GM12878 (cell line): ENCODE results near the gene CDC37L1.

ENCODE experiments used
- CBX5 ChIP-seq: sonication (generic); IDR thresholded peaks from 2 replicates; pipeline ENCODE4 v1.6.1; 2016; ENCODE audit warnings: low read depth, moderate library complexity, mild to moderate bottlenecking, inconsistent platforms
- EZH2 ChIP-seq: IDR thresholded peaks from 2 replicates; pipeline ENCODE4 v1.6.1; 2012; ENCODE audit warnings: low read depth, mild to moderate bottlenecking, control low read depth, inconsistent platforms, low read length, borderline replicate concordance; ENCODE audit not compliant: control insufficient read depth
- NR2F1 ChIP-seq: fragments of 450-650 bp; conservative IDR thresholded peaks from 2 replicates; pipeline ENCODE4 v1.6.1; 2017; ENCODE audit warnings: mild to moderate bottlenecking
- POLR2A ChIP-seq: IDR thresholded peaks from 2 replicates; pipeline ENCODE4 v1.6.1; 2011; ENCODE audit warnings: low read depth, mild to moderate bottlenecking, low read length
- RAD51 ChIP-seq: fragments of 450-650 bp; IDR thresholded peaks from 2 replicates; pipeline ENCODE4 v1.6.1; 2016; ENCODE audit warnings: moderate library complexity, mild to moderate bottlenecking, inconsistent platforms
- RELA ChIP-seq: fragments of 450-650 bp; IDR thresholded peaks from 2 replicates; pipeline ENCODE4 v1.8.0; 2014; ENCODE audit warnings: borderline replicate concordance; ENCODE audit not compliant: partially characterized antibody
- REST ChIP-seq: IDR thresholded peaks from 2 replicates; pipeline ENCODE4 v1.6.1; 2012; ENCODE audit warnings: mild to moderate bottlenecking, low read depth, low read length
- SP1 ChIP-seq: IDR thresholded peaks from one replicate; pipeline ENCODE4 v1.6.1; 2011; ENCODE audit warnings: low read depth, low read length
- SUZ12 ChIP-seq: fragments of 200-600 bp; sonication (generic); IDR thresholded peaks from one replicate; pipeline ENCODE4 v1.6.1; 2018; ENCODE audit warnings: antibody characterized with exemption, mild to moderate bottlenecking; ENCODE audit not compliant: unreplicated experiment
- ZNF384 ChIP-seq: IDR thresholded peaks from 2 replicates; pipeline ENCODE4 v1.6.1; 2012; ENCODE audit warnings: low read depth, mild to moderate bottlenecking, low read length, improper control_type of control experiment, borderline replicate concordance
- TF ChIP-seq, protein P1 (sequence below): fragments of 450-650 bp; IDR thresholded peaks from 2 replicates; pipeline ENCODE4 v1.6.1; 2017; ENCODE audit warnings: mild to moderate bottlenecking
- TF ChIP-seq, protein P2 (sequence below), 3 experiments: IDR thresholded peaks in 2 of 3; conservative IDR thresholded peaks in 1 of 3; 2 replicates each; pipeline ENCODE4 v1.5.1; 2011; ENCODE audit warnings: low read depth in 3 of 3, low read length in 3 of 3, mild to moderate bottlenecking in 3 of 3, control low read depth in 2 of 3, moderate library complexity in 2 of 3, inconsistent platforms in 1 of 3, mixed read lengths in 1 of 3; ENCODE audit not compliant: control insufficient read depth in 2 of 3, insufficient read depth in 1 of 3; ENCODE audit errors: extremely low read depth in 1 of 3
- TF ChIP-seq, protein P3 (sequence below): fragments of 450-650 bp; formaldehyde crosslinking; IDR thresholded peaks from 2 replicates; pipeline ENCODE4 v1.5.0; 2022; ENCODE audit warnings: mild to moderate bottlenecking, missing genetic modification characterization

GRCh38 chr9:4669890-4670289 is 9.5 kb upstream of the CDC37L1 start:
- no peak for TF ChIP-seq RAD51
- TF ChIP-seq, protein P1, sequence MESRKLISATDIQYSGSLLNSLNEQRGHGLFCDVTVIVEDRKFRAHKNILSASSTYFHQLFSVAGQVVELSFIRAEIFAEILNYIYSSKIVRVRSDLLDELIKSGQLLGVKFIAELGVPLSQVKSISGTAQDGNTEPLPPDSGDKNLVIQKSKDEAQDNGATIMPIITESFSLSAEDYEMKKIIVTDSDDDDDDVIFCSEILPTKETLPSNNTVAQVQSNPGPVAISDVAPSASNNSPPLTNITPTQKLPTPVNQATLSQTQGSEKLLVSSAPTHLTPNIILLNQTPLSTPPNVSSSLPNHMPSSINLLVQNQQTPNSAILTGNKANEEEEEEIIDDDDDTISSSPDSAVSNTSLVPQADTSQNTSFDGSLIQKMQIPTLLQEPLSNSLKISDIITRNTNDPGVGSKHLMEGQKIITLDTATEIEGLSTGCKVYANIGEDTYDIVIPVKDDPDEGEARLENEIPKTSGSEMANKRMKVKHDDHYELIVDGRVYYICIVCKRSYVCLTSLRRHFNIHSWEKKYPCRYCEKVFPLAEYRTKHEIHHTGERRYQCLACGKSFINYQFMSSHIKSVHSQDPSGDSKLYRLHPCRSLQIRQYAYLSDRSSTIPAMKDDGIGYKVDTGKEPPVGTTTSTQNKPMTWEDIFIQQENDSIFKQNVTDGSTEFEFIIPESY: no peak
- TF ChIP-seq, protein P2, sequence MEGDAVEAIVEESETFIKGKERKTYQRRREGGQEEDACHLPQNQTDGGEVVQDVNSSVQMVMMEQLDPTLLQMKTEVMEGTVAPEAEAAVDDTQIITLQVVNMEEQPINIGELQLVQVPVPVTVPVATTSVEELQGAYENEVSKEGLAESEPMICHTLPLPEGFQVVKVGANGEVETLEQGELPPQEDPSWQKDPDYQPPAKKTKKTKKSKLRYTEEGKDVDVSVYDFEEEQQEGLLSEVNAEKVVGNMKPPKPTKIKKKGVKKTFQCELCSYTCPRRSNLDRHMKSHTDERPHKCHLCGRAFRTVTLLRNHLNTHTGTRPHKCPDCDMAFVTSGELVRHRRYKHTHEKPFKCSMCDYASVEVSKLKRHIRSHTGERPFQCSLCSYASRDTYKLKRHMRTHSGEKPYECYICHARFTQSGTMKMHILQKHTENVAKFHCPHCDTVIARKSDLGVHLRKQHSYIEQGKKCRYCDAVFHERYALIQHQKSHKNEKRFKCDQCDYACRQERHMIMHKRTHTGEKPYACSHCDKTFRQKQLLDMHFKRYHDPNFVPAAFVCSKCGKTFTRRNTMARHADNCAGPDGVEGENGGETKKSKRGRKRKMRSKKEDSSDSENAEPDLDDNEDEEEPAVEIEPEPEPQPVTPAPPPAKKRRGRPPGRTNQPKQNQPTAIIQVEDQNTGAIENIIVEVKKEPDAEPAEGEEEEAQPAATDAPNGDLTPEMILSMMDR (IDR thresholded peaks at IDR 0.05 in 2 of 3, conservative IDR thresholded peaks at IDR 0.05 in 1 of 3; ENCODE audit: control insufficient read depth in 2 of 3, extremely low read depth in 1 of 3, insufficient read depth in 1 of 3, low read depth in 3 of 3, low read length in 3 of 3): no peak
- TF ChIP-seq, protein P3, sequence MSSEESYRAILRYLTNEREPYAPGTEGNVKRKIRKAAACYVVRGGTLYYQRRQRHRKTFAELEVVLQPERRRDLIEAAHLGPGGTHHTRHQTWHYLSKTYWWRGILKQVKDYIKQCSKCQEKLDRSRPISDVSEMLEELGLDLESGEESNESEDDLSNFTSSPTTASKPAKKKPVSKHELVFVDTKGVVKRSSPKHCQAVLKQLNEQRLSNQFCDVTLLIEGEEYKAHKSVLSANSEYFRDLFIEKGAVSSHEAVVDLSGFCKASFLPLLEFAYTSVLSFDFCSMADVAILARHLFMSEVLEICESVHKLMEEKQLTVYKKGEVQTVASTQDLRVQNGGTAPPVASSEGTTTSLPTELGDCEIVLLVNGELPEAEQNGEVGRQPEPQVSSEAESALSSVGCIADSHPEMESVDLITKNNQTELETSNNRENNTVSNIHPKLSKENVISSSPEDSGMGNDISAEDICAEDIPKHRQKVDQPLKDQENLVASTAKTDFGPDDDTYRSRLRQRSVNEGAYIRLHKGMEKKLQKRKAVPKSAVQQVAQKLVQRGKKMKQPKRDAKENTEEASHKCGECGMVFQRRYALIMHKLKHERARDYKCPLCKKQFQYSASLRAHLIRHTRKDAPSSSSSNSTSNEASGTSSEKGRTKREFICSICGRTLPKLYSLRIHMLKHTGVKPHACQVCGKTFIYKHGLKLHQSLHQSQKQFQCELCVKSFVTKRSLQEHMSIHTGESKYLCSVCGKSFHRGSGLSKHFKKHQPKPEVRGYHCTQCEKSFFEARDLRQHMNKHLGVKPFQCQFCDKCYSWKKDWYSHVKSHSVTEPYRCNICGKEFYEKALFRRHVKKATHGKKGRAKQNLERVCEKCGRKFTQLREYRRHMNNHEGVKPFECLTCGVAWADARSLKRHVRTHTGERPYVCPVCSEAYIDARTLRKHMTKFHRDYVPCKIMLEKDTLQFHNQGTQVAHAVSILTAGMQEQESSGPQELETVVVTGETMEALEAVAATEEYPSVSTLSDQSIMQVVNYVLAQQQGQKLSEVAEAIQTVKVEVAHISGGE: no peak
- TF ChIP-seq CBX5: no peak
- no peak for TF ChIP-seq NR2F1
- TF ChIP-seq SP1: no peak
- TF ChIP-seq SUZ12: no peak
- TF ChIP-seq POLR2A: no peak
- TF ChIP-seq EZH2: no peak
- no peak for TF ChIP-seq ZNF384
- TF ChIP-seq REST: no peak
- no peak for TF ChIP-seq RELA
